ENCODE results near the gene ALPK1. TPM values are rescaled to one million over a fixed set of nuclear protein-coding genes. Genes with fewer than 3 reads are reported as not detected.

Gene ALPK1
- total RNA-seq (2022; extraction: Qiagen RNA extraction; ENCODE audit: low read depth), result 1.6 to 2.8 TPM (median 2.2 TPM) in 5 replicates

DNA sequence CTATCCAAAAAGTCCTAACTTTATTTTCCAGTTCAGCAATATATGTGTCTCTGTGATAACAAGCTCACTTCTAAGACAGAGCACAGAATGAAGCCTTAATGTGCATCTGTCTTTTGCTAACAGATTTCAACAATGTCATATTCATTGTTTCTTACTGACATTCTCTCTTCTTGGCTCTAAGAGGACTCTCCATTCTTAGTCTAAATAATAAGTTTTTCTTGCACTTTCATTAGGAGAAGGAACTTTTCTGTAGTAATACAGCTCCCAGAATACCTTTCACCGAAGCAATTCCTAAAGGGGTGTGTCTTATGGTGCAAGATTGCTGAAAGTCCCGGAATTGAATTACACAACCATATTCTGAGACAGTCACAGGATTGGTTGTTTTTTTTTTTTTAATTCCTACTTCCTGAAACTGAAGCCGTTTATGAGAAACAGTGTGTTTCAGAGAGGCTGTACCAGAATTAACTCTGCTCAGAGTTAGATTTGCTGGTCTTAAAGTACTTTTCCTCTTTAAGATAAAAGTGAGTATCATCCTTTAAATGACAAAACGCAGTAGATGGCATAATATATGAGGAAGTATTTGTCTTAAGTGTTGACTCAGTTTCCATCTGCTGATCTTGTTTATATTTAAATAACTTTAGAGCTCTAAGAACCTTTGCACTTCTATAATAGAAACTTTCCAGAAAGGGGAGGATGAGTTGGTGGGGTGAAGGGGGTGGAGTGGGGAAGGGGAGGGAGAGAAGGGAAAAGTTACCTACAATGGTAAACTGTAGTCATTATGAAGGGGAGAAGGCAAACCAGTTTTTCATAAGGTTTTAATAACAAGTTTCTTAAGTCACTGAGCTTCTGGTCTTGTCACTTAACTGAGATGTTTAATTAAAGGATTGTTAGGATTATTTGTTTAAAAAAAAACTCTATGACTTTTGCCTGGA lies at the start of gene ALPK1:
ALPK1 (plus strand) TSS at position 421 of the 932 bp plus-strand sequence.

Other genes with a start within 250 kb of the ALPK1 start
- gene FAM241A, start 151.9 kb upstream of the ALPK1 start, total RNA-seq (2022; extraction: Qiagen RNA extraction; ENCODE audit: low read depth), result 0.94 to 1.2 TPM (median 1.0 TPM) in 5 replicates
- 12.3 to 16.3 TPM (median 15.7 TPM) in 5 replicates for gene AP1AR, start 65.6 kb upstream of the ALPK1 start, total RNA-seq (2022; extraction: Qiagen RNA extraction; ENCODE audit: low read depth)
- 4.8 to 6.6 TPM (median 6.4 TPM) in 5 replicates for gene TIFA, start 11.5 kb upstream of the ALPK1 start, total RNA-seq (2022; extraction: Qiagen RNA extraction; ENCODE audit: low read depth)
- gene NEUROG2, start 218.8 kb downstream of the ALPK1 start, total RNA-seq (2022; extraction: Qiagen RNA extraction; ENCODE audit: low read depth), result not detected in 5 replicates

Measured in A549 treated with DMSO at 1 μM for 4 hours (cell line).